GM12865 (cell line): ENCODE measurements around the gene STX1B.
"Not testable (repeated sequence)": the region's sequence is repeated elsewhere in the genome, so short reads cannot be mapped to it uniquely, and the experiment has no call there.

Experiments used
- DNase-seq: peaks from one replicate; pipeline ENCODE4 v3.0.0; 2010; ENCODE audit warnings: low read depth
- H3K4me3 ChIP-seq: 2 replicates; pipeline ENCODE4 v1.5.1; 2011; ENCODE audit warnings: mild to moderate bottlenecking, low read depth, low read length, control low read depth
- CTCF ChIP-seq: IDR thresholded peaks from 2 replicates; pipeline ENCODE4 v1.5.1; 2011; ENCODE audit warnings: low read length, control low read depth, low read depth, inconsistent platforms; ENCODE audit not compliant: insufficient read depth; ENCODE audit errors: missing control alignments

Gene STX1B

GRCh38 chr16:31029272-31029671 lies 18.8 kb upstream of the STX1B start:
- TF ChIP-seq CTCF: no peak
- DNase-seq: no peak

GRCh38 chr16:31025339-31025738 lies 14.9 kb upstream of the STX1B start:
- no peak for DNase-seq
- H3K4me3 ChIP-seq: no peak overlapping the region
- TF ChIP-seq CTCF: no peak

More at GRCh38 chr16:31029272-31029671, 18.8 kb upstream of the STX1B start:
- no peak overlapping the region for H3K4me3 ChIP-seq

- TF ChIP-seq CTCF: no peak
Measured at GRCh38 chr16:31023627-31024226, 13.3 kb upstream of the STX1B start.

GRCh38 chr16:31023252-31023602 lies 12.8 kb upstream of the STX1B start:
- TF ChIP-seq CTCF: no peak
- DNase-seq: no peak
- no peak overlapping the region for H3K4me3 ChIP-seq

More at GRCh38 chr16:31023627-31024226, 13.3 kb upstream of the STX1B start:
- DNase-seq: no peak
- no peak overlapping the region for H3K4me3 ChIP-seq

GRCh38 chr16:31022544-31023251 lies 12.3 kb upstream of the STX1B start:
- no peak for DNase-seq
- H3K4me3 ChIP-seq: no peak overlapping the region
- TF ChIP-seq CTCF: no peak

- no peak overlapping the region for H3K4me3 ChIP-seq
- no peak for DNase-seq
- TF ChIP-seq CTCF: no peak
Measured at GRCh38 chr16:31020536-31020935, 10.1 kb upstream of the STX1B start.

- not testable (repeated sequence) for H3K4me3 ChIP-seq, DNase-seq
Measured at GRCh38 chr16:31017756-31018155, 7.3 kb upstream of the STX1B start.
